GM12878 (cell line): Measurements from ENCODE around the gene NBPF1. TPM values are rescaled to one million over a fixed set of nuclear protein-coding genes. Genes with fewer than 3 reads are reported as not detected.

Experiments used
- CREB1 ChIP-seq: IDR thresholded peaks from 2 replicates; pipeline ENCODE4 v1.6.1; 2012; ENCODE audit warnings: low read depth, mild to moderate bottlenecking, inconsistent platforms
- ETV6 ChIP-seq, 2 experiments: fragments of 450-650 bp in 1 of 2; IDR thresholded peaks in 1 of 2; conservative IDR thresholded peaks in 1 of 2; 2 replicates each; pipeline ENCODE4 v1.6.1; 2014; ENCODE audit warnings: antibody characterized with exemption in 1 of 2, borderline replicate concordance in 1 of 2, low read depth in 1 of 2, mild to moderate bottlenecking in 1 of 2, moderate library complexity in 1 of 2
- IKZF1 ChIP-seq: fragments of 450-650 bp; conservative IDR thresholded peaks from 2 replicates; pipeline ENCODE4 v1.6.1; 2017; ENCODE audit warnings: antibody characterized with exemption, mild to moderate bottlenecking
- IKZF2 ChIP-seq, 2 experiments: fragments of 450-650 bp; IDR thresholded peaks; 2 replicates each; pipeline ENCODE4 v1.6.1; 2017; ENCODE audit warnings: mild to moderate bottlenecking in 2 of 2, moderate library complexity in 2 of 2
- JUNB ChIP-seq: IDR thresholded peaks from 2 replicates; pipeline ENCODE4 v1.6.1; 2016; ENCODE audit warnings: antibody characterized with exemption, mild to moderate bottlenecking
- MTA3 ChIP-seq: IDR thresholded peaks from 2 replicates; pipeline ENCODE4 v1.6.1; 2012; ENCODE audit warnings: low read length, inconsistent platforms, borderline replicate concordance
- NBN ChIP-seq: fragments of 450-650 bp; IDR thresholded peaks from 2 replicates; pipeline ENCODE4 v1.6.1; 2016
- NFIC ChIP-seq: IDR thresholded peaks from 2 replicates; pipeline ENCODE4 v1.6.1; 2012; ENCODE audit warnings: low read depth, mild to moderate bottlenecking, inconsistent platforms, low read length, moderate library complexity
- PML ChIP-seq: IDR thresholded peaks from 2 replicates; pipeline ENCODE4 v1.6.1; 2012; ENCODE audit warnings: low read length, inconsistent platforms
- POLR2AphosphoS5 ChIP-seq: IDR thresholded peaks from 2 replicates; pipeline ENCODE4 v1.6.1; 2011; ENCODE audit warnings: mild to moderate bottlenecking, low read length, inconsistent platforms
- POU2F2 ChIP-seq: IDR thresholded peaks from 3 replicates; pipeline ENCODE4 v1.6.1; 2011; ENCODE audit warnings: low read depth, mild to moderate bottlenecking, low read length, borderline replicate concordance
- RAD21 ChIP-seq: IDR thresholded peaks from 2 replicates; pipeline ENCODE4 v1.6.1; 2011; ENCODE audit warnings: mild to moderate bottlenecking, low read depth, low read length, moderate library complexity; ENCODE audit not compliant: insufficient read depth
- RUNX3 ChIP-seq: IDR thresholded peaks from 2 replicates; pipeline ENCODE4 v1.6.1; 2012; ENCODE audit warnings: low read length, inconsistent platforms
- YY1 ChIP-seq: IDR thresholded peaks from 2 replicates; pipeline ENCODE4 v1.6.1; 2011; ENCODE audit warnings: low read depth, mild to moderate bottlenecking, low read length
- polyA plus RNA-seq, 11 experiments: library from polyadenylated mRNA; depleted of rRNA in 4 of 11; unstranded in 6 of 11; stranded (reverse) in 5 of 11; fragments of >200 nt; fragmentation: Nextera tagmentation in 4 of 11; fragmentation: Illumina TruSeq in 1 of 11; extraction: Ambion mirVana in 4 of 11; extraction: Trizol in 1 of 11; gene quantifications; 1 replicate in 1 of 11; 2 replicates in 10 of 11; pipeline versions ENCODE4 v1.2.1 to v1.2.3, GENCODE V29; 2011 to 2016; ENCODE audit warnings: inconsistent platforms in 2 of 11, missing spikeins in 2 of 11, low read depth in 1 of 11
- total RNA-seq, 4 experiments: library from RNA; depleted of rRNA in 3 of 4; stranded (reverse); fragments of >200 nt in 3 of 4; fragmentation: Illumina TruSeq in 1 of 4; extraction: Trizol in 1 of 4; gene quantifications; 2 replicates each; pipeline versions ENCODE4 v1.2.1 to v1.2.3, GENCODE V29; 2013 to 2021
- TF ChIP-seq, protein P1 (sequence below): IDR thresholded peaks from 2 replicates; pipeline ENCODE4 v1.6.1; 2012; ENCODE audit warnings: low read length, inconsistent platforms
- TF ChIP-seq, protein P2 (sequence below): fragments of 450-650 bp; IDR thresholded peaks from 2 replicates; pipeline ENCODE4 v1.6.1; 2017; ENCODE audit warnings: mild to moderate bottlenecking, low read depth, inconsistent platforms; ENCODE audit not compliant: poor library complexity, severe bottlenecking
- TF ChIP-seq, protein P3 (sequence below): fragments of 450-650 bp; formaldehyde crosslinking; IDR thresholded peaks from 2 replicates; pipeline ENCODE4 v1.4.0; 2020; ENCODE audit warnings: mild to moderate bottlenecking, moderate library complexity
- TF ChIP-seq, protein P4 (sequence below): fragments of 450-650 bp; formaldehyde crosslinking; IDR thresholded peaks from 2 replicates; pipeline ENCODE4 v1.5.0; 2022; ENCODE audit warnings: mild to moderate bottlenecking, missing genetic modification characterization

NBPF1 gene
- total and polyA plus RNA-seq, 10 of the 15 experiments (the other 5 are each of a cell fraction or from before 2014, with no cell fraction given), result 0.20 to 3.4 (median 0.71) TPM

DNA sequence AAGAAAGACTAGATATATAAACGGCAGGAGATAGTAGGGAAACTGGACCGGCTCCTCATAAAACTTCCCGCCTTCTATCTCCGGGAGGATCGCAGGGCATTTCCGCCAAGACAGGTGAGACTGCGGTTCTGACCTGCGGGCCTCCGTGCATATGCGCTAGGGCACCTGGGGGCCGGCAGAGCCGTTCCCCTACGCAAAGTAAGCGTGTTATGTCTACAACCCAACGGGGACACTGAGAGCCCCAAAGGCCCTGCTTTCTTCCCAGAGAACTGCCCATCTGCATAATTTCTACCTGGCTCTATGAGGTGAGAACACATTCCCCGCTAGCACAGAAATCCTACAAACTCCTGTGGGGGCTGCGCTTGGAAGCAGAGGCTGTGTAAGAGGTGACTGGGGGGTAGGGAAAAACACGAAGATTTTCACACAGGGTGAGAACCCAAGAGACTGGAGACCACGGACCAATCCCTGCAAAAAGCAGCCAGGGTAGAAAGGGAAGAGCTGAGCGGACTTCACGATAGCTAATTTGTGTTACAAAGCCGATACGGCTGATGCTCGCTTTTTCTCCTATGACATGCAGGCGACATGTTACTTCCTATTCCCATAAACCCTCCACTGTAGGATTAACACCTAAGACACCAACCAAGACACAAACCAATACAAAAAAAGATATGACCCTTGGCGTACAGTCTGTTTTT, 99.8 kb downstream of the NBPF1 start (continued):
- TF ChIP-seq POLR2AphosphoS5, result peak; percentile 95
- TF ChIP-seq POU2F2, result peak; percentile 99
- TF ChIP-seq ETV6 (conservative IDR thresholded peaks at IDR 0.05 in 1 of 2, IDR thresholded peaks at IDR 0.05 in 1 of 2; ENCODE audit: borderline replicate concordance in 1 of 2, low read depth in 1 of 2), result peak in 1 of 2 experiments; percentile 59; a peak in 1 of 4 replicates
- peak; percentile 45 for TF ChIP-seq JUNB
- peak; percentile 78; the same call in 1 of the 2 replicates for TF ChIP-seq NBN
- peak; percentile 100 for TF ChIP-seq MTA3
- peak; percentile 100 for TF ChIP-seq PML
- TF ChIP-seq YY1, result peak; percentile 85
- TF ChIP-seq, protein P1, sequence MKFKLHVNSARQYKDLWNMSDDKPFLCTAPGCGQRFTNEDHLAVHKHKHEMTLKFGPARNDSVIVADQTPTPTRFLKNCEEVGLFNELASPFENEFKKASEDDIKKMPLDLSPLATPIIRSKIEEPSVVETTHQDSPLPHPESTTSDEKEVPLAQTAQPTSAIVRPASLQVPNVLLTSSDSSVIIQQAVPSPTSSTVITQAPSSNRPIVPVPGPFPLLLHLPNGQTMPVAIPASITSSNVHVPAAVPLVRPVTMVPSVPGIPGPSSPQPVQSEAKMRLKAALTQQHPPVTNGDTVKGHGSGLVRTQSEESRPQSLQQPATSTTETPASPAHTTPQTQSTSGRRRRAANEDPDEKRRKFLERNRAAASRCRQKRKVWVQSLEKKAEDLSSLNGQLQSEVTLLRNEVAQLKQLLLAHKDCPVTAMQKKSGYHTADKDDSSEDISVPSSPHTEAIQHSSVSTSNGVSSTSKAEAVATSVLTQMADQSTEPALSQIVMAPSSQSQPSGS, result peak; percentile 97
- TF ChIP-seq, protein P2, sequence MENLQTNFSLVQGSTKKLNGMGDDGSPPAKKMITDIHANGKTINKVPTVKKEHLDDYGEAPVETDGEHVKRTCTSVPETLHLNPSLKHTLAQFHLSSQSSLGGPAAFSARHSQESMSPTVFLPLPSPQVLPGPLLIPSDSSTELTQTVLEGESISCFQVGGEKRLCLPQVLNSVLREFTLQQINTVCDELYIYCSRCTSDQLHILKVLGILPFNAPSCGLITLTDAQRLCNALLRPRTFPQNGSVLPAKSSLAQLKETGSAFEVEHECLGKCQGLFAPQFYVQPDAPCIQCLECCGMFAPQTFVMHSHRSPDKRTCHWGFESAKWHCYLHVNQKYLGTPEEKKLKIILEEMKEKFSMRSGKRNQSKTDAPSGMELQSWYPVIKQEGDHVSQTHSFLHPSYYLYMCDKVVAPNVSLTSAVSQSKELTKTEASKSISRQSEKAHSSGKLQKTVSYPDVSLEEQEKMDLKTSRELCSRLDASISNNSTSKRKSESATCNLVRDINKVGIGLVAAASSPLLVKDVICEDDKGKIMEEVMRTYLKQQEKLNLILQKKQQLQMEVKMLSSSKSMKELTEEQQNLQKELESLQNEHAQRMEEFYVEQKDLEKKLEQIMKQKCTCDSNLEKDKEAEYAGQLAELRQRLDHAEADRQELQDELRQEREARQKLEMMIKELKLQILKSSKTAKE, result peak; percentile 48
- TF ChIP-seq RUNX3, result peak; percentile 76
- TF ChIP-seq, protein P3, sequence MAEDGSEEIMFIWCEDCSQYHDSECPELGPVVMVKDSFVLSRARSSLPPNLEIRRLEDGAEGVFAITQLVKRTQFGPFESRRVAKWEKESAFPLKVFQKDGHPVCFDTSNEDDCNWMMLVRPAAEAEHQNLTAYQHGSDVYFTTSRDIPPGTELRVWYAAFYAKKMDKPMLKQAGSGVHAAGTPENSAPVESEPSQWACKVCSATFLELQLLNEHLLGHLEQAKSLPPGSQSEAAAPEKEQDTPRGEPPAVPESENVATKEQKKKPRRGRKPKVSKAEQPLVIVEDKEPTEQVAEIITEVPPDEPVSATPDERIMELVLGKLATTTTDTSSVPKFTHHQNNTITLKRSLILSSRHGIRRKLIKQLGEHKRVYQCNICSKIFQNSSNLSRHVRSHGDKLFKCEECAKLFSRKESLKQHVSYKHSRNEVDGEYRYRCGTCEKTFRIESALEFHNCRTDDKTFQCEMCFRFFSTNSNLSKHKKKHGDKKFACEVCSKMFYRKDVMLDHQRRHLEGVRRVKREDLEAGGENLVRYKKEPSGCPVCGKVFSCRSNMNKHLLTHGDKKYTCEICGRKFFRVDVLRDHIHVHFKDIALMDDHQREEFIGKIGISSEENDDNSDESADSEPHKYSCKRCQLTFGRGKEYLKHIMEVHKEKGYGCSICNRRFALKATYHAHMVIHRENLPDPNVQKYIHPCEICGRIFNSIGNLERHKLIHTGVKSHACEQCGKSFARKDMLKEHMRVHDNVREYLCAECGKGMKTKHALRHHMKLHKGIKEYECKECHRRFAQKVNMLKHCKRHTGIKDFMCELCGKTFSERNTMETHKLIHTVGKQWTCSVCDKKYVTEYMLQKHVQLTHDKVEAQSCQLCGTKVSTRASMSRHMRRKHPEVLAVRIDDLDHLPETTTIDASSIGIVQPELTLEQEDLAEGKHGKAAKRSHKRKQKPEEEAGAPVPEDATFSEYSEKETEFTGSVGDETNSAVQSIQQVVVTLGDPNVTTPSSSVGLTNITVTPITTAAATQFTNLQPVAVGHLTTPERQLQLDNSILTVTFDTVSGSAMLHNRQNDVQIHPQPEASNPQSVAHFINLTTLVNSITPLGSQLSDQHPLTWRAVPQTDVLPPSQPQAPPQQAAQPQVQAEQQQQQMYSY (CRISPR knock-in tag), result peak; percentile 97
- peak; percentile 83 for TF ChIP-seq NFIC
- peak; percentile 17; the same call in 1 of the 2 replicates for TF ChIP-seq RAD21
- peak; percentile 90 to 91; a peak in 3 of 4 replicates for TF ChIP-seq IKZF2 (IDR thresholded peaks at IDR 0.05)
- peak; percentile 76 for TF ChIP-seq CREB1
- TF ChIP-seq, protein P4, sequence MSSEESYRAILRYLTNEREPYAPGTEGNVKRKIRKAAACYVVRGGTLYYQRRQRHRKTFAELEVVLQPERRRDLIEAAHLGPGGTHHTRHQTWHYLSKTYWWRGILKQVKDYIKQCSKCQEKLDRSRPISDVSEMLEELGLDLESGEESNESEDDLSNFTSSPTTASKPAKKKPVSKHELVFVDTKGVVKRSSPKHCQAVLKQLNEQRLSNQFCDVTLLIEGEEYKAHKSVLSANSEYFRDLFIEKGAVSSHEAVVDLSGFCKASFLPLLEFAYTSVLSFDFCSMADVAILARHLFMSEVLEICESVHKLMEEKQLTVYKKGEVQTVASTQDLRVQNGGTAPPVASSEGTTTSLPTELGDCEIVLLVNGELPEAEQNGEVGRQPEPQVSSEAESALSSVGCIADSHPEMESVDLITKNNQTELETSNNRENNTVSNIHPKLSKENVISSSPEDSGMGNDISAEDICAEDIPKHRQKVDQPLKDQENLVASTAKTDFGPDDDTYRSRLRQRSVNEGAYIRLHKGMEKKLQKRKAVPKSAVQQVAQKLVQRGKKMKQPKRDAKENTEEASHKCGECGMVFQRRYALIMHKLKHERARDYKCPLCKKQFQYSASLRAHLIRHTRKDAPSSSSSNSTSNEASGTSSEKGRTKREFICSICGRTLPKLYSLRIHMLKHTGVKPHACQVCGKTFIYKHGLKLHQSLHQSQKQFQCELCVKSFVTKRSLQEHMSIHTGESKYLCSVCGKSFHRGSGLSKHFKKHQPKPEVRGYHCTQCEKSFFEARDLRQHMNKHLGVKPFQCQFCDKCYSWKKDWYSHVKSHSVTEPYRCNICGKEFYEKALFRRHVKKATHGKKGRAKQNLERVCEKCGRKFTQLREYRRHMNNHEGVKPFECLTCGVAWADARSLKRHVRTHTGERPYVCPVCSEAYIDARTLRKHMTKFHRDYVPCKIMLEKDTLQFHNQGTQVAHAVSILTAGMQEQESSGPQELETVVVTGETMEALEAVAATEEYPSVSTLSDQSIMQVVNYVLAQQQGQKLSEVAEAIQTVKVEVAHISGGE, result peak; percentile 75
- peak; percentile 77 for TF ChIP-seq IKZF1
